22Rv1 (cell line): Measurements from ENCODE around the gene MADD.

Source experiments
- ZFX ChIP-seq: fragments of 450-650 bp; IDR thresholded peaks from 2 replicates; pipeline ENCODE4 v1.6.1; 2017; ENCODE audit warnings: antibody characterized with exemption, borderline replicate concordance
- TF ChIP-seq, protein P1 (sequence below): fragments of 450-650 bp; IDR thresholded peaks from 2 replicates; pipeline ENCODE4 v1.5.1; 2017; ENCODE audit warnings: mild to moderate bottlenecking

DNA sequence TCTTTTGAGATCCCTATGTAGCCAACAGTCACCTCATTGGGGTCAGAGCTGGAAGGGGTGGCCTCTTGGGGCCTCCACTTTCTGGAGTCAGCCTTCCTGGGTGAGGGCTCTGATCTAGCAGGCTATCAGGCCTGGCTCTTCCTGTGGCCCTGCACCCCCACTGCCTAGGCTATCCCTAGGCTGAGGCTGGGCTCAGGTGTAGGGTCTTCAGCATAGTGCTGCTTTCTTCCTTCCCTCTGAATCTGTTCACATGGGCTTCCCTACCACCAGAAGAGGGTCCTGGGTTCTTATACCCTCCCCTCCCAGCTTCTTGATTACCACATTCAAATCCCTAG is 108.9 kb downstream of the MADD start:
- TF ChIP-seq, protein P1, sequence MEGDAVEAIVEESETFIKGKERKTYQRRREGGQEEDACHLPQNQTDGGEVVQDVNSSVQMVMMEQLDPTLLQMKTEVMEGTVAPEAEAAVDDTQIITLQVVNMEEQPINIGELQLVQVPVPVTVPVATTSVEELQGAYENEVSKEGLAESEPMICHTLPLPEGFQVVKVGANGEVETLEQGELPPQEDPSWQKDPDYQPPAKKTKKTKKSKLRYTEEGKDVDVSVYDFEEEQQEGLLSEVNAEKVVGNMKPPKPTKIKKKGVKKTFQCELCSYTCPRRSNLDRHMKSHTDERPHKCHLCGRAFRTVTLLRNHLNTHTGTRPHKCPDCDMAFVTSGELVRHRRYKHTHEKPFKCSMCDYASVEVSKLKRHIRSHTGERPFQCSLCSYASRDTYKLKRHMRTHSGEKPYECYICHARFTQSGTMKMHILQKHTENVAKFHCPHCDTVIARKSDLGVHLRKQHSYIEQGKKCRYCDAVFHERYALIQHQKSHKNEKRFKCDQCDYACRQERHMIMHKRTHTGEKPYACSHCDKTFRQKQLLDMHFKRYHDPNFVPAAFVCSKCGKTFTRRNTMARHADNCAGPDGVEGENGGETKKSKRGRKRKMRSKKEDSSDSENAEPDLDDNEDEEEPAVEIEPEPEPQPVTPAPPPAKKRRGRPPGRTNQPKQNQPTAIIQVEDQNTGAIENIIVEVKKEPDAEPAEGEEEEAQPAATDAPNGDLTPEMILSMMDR: no peak
- no peak for TF ChIP-seq ZFX
